CD4-positive, alpha-beta T cell treated with Interleukin-4 for 4 hours (primary cell): Measurements from ENCODE around the gene NEUROD2.
"Not testable (repeated sequence)": the region's sequence is repeated elsewhere in the genome, so short reads cannot be mapped to it uniquely, and the experiment has no call there.

Source experiments
- DNase-seq: peaks from one replicate; pipeline ENCODE4 v3.0.0-alpha.2; 2020

NEUROD2 gene

GRCh38 chr17:39601758-39602532 is 5.8 kb downstream of the NEUROD2 start:
- no peak for DNase-seq

- no peak for DNase-seq
These were observed 6.6 kb downstream of the NEUROD2 start for GRCh38 chr17:39600997-39601597.

GRCh38 chr17:39600288-39600996 is 7.3 kb downstream of the NEUROD2 start:
- DNase-seq: no peak

- DNase-seq: no peak
These were observed 8.0 kb downstream of the NEUROD2 start for GRCh38 chr17:39599665-39600231.

- no peak for DNase-seq
These were observed 8.6 kb downstream of the NEUROD2 start for GRCh38 chr17:39599004-39599664.

- no peak for DNase-seq
These were observed 9.1 kb downstream of the NEUROD2 start for GRCh38 chr17:39598630-39599003.

- no peak for DNase-seq
These were observed 9.7 kb downstream of the NEUROD2 start for GRCh38 chr17:39598047-39598481.

GRCh38 chr17:39597372-39598046 is 10.2 kb downstream of the NEUROD2 start:
- no peak for DNase-seq

GRCh38 chr17:39596543-39597267 is 11.0 kb downstream of the NEUROD2 start:
- no peak for DNase-seq

- DNase-seq: no peak
These were observed 11.7 kb downstream of the NEUROD2 start for GRCh38 chr17:39595928-39596510.

- DNase-seq: no peak
These were observed 12.4 kb downstream of the NEUROD2 start for GRCh38 chr17:39595294-39595693.

GRCh38 chr17:39593371-39593770 is 14.3 kb downstream of the NEUROD2 start:
- DNase-seq: no peak

- peak; percentile 3 for DNase-seq
These were observed 15.5 kb downstream of the NEUROD2 start for GRCh38 chr17:39591958-39592954.

GRCh38 chr17:39590180-39590579 is 17.5 kb downstream of the NEUROD2 start:
- not testable (repeated sequence) for DNase-seq

- no peak for DNase-seq
These were observed 25.1 kb downstream of the NEUROD2 start for GRCh38 chr17:39582658-39583057.

GRCh38 chr17:39581759-39582085 is 26.0 kb downstream of the NEUROD2 start:
- no peak for DNase-seq

- DNase-seq: no peak
These were observed 26.5 kb downstream of the NEUROD2 start for GRCh38 chr17:39581071-39581758.

GRCh38 chr17:39580082-39580468 is 27.6 kb downstream of the NEUROD2 start:
- DNase-seq: no peak

GRCh38 chr17:39579318-39580081 is 28.2 kb downstream of the NEUROD2 start:
- DNase-seq: no peak
